Endothelial cell (in vitro differentiated cells): Measurements from ENCODE around the gene SERINC5. TPM values are rescaled to one million over a fixed set of nuclear protein-coding genes. Genes with fewer than 3 reads are reported as not detected.

Experiments used
- DNase-seq: peaks from one replicate; pipeline ENCODE4 v3.0.0; 2021; ENCODE audit warnings: low spot score
- H3K27ac Mint-ChIP-seq: one replicate; pipeline ENCODE4 v1.8.0; 2021; ENCODE audit warnings: mixed read lengths, inconsistent platforms; ENCODE audit not compliant: unreplicated experiment
- H3K27me3 Mint-ChIP-seq: one replicate; pipeline ENCODE4 v1.8.0; 2021; ENCODE audit warnings: mild to moderate bottlenecking, moderate library complexity, mixed read lengths, inconsistent platforms; ENCODE audit not compliant: unreplicated experiment
- H3K36me3 Mint-ChIP-seq: one replicate; pipeline ENCODE4 v1.8.0; 2021; ENCODE audit warnings: mild to moderate bottlenecking, low read depth, mixed read lengths, inconsistent platforms; ENCODE audit not compliant: unreplicated experiment
- H3K4me1 Mint-ChIP-seq: one replicate; pipeline ENCODE4 v1.8.0; 2021; ENCODE audit warnings: mild to moderate bottlenecking, mixed read lengths, inconsistent platforms; ENCODE audit not compliant: unreplicated experiment
- H3K4me3 Mint-ChIP-seq: one replicate; pipeline ENCODE4 v1.8.0; 2021; ENCODE audit warnings: mild to moderate bottlenecking, mixed read lengths, inconsistent platforms; ENCODE audit not compliant: unreplicated experiment
- H3K9me3 Mint-ChIP-seq: one replicate; pipeline ENCODE4 v1.8.0; 2021; ENCODE audit warnings: mixed read lengths, inconsistent platforms; ENCODE audit not compliant: unreplicated experiment
- CTCF ChIP-seq: fragments of 200-600 bp; sonication (generic); IDR thresholded peaks from one replicate; pipeline ENCODE4 v1.5.0; 2021; ENCODE audit warnings: antibody characterized with exemption; ENCODE audit not compliant: unreplicated experiment
- total RNA-seq: library from RNA; stranded (reverse); fragmentation: NEBNext Ultra II Directional; extraction: Animal tissue kit (Norgen Biotek cat#: 25700); gene quantifications from one replicate; pipeline ENCODE4 v1.2.1, GENCODE V29; 2021; ENCODE audit not compliant: unreplicated experiment

The SERINC5 gene
- total RNA-seq, 1 donor from 2014 or later: 122 TPM

- H3K27ac Mint-ChIP-seq: no peak overlapping the region
- no peaks in the 10 kb centered on the region for H3K9me3 Mint-ChIP-seq
- peaks cover 4% of the 10 kb centered on the region for H3K36me3 Mint-ChIP-seq
- no peak for TF ChIP-seq CTCF
- no peak overlapping the region for H3K4me3 Mint-ChIP-seq
- H3K27me3 Mint-ChIP-seq: no peaks in the 10 kb centered on the region
- DNase-seq: no peak
- H3K4me1 Mint-ChIP-seq: no peaks in the 10 kb centered on the region
Measured at GRCh38 chr5:80122579-80122978, 133.3 kb downstream of the SERINC5 start.

GRCh38 chr5:80119372-80119771, 136.5 kb downstream of the SERINC5 start:
- Mint-ChIP-seq H3K4me1 (no peaks in the 10 kb centered on the region), H3K27me3 (no peaks in the 10 kb centered on the region), H3K4me3 (no peak overlapping the region), H3K9me3 (no peaks in the 10 kb centered on the region), H3K27ac (no peak overlapping the region), H3K36me3 (peaks cover 9% of the 10 kb centered on the region)
- TF ChIP-seq CTCF: no peak
- no peak for DNase-seq

- TF ChIP-seq CTCF: no peak
- DNase-seq: no peak
- Mint-ChIP-seq H3K9me3 (no peaks in the 10 kb centered on the region), H3K27me3 (peaks cover 3% of the 10 kb centered on the region), H3K4me1 (no peaks in the 10 kb centered on the region), H3K27ac (no peak overlapping the region), H3K36me3 (peaks cover 10% of the 10 kb centered on the region), H3K4me3 (no peak overlapping the region)
Measured at GRCh38 chr5:80117446-80117845, 138.4 kb downstream of the SERINC5 start.

DNA sequence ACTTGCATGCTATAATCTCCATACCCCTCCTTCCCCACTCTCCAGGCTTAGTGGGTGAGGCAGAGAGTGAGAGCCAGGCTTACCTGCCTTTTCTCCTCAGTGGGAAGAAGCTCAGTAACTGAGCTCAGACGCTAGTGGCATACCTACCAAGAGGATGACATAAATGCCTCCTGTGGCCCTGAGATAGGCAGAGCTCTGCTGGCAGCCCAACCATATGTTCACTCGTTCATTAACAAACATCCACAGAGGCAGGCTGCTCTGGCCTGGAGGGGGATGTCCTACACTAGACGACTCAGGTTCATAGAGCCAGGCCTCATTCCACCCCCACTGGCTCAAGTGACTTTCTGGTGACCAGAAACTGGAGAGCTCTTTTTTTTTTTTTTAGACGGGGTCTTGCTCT, 139.4 kb downstream of the SERINC5 start:
- Mint-ChIP-seq H3K36me3 (peaks cover 10% of the 10 kb centered on the region), H3K27ac (no peak overlapping the region), H3K4me3 (no peak overlapping the region), H3K9me3 (no peaks in the 10 kb centered on the region), H3K27me3 (peaks cover 3% of the 10 kb centered on the region), H3K4me1 (peaks cover 9% of the 10 kb centered on the region)
- no peak for DNase-seq
- TF ChIP-seq CTCF: no peak

GRCh38 chr5:80116000-80116399, 139.8 kb downstream of the SERINC5 start:
- H3K27ac Mint-ChIP-seq: no peak overlapping the region

More at GRCh38 chr5:80116000-80116399, 139.8 kb downstream of the SERINC5 start:
- H3K4me3 Mint-ChIP-seq: no peak overlapping the region
- H3K9me3 Mint-ChIP-seq: no peaks in the 10 kb centered on the region
- peaks cover 3% of the 10 kb centered on the region for H3K27me3 Mint-ChIP-seq
- TF ChIP-seq CTCF: no peak
- H3K36me3 Mint-ChIP-seq: peaks cover 10% of the 10 kb centered on the region
- DNase-seq: no peak
- H3K4me1 Mint-ChIP-seq: peaks cover 9% of the 10 kb centered on the region
